Measurements from ENCODE around the gene C11orf65.

The C11orf65 gene

DNA sequence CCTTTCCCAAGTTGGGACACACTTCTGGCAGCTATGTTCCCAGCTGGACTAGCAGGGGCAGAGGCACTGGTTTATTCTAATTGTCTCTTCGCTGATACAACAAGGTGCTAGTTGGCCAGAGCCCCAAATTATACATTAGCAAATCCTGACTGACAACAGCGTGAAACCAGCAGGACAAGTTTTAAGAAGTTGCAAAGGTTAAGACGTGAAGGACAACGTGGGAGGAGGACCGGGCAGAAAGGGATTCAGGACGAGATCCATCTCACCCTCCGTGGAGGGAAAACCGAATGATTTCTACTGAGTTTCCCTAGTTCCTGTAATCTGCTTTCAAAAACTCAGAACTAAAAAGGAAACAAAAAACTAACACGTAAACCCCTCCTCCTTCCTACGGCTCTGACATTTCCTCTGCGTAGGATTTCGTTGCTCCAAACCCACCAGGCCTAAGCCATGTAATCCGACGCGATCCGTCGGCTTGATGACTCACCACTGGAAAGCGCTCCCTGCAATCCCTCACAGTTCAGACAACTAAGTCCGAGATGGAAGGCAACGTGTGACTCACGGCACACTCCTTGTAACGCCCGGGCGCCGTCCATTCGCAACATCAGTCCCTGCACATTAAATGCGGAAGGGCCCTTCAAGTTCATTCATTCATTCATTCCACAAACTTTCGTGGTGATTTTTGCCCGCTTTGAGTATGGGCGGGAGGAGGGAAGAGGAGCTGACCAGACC, 30.2 kb upstream of the C11orf65 start:
- Histone ChIP-seq H3K4me1 (ENCODE audit: control insufficient read depth, insufficient read depth, low read length) (peaks cover 7% of the 10 kb centered on the region), H3K27ac (ENCODE audit: low read depth, low read length) (peak overlapping the region; percentile 97), H3K36me3 (ENCODE audit: control insufficient read depth, insufficient read depth, low read length) (no peaks in the 10 kb centered on the region), H3K27me3 (ENCODE audit: control insufficient read depth, insufficient read depth, low read length) (no peaks in the 10 kb centered on the region), H3K4me3 (ENCODE audit: low read length) (peak overlapping the region; percentile 82), H3K9ac (ENCODE audit: low read length) (peak overlapping the region; percentile 73)

GRCh38 chr11:108496643-108497256, 29.4 kb upstream of the C11orf65 start:
- Histone ChIP-seq H3K36me3 (ENCODE audit: control insufficient read depth, insufficient read depth, low read length) (no peaks in the 10 kb centered on the region), H3K27me3 (ENCODE audit: control insufficient read depth, insufficient read depth, low read length) (no peaks in the 10 kb centered on the region), H3K9ac (ENCODE audit: low read length) (no peak overlapping the region), H3K4me1 (ENCODE audit: control insufficient read depth, insufficient read depth, low read length) (peaks cover 7% of the 10 kb centered on the region), H3K27ac (ENCODE audit: low read depth, low read length) (peak overlapping the region; percentile 97), H3K4me3 (ENCODE audit: low read length) (peak overlapping the region; percentile 82)

DNA sequence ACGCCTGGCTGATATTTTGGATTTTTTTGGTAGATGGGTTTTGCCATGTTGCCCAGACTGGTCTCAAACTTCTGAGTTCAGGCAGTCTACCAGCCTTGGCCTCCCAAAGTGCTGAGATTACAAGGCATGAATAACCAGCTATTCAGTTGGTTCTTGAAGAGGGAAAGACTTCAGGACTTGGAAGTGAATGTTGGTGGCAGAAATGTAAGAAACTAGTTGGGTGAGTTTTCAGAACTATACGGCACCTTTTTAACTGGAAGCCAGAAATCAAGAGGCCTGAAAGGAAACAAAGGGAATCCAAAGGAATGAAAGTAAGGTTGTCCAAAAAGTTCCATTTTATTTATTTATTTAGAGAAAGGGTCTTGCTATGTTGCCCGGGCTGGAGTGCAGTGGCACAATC, 28.0 kb upstream of the C11orf65 start:
- H3K9ac ChIP-seq (ENCODE audit: low read length): no peak overlapping the region
- H3K4me3 ChIP-seq (ENCODE audit: low read length): no peak overlapping the region
- no peaks in the 10 kb centered on the region for H3K27me3 ChIP-seq (ENCODE audit: control insufficient read depth, insufficient read depth, low read length)
- no peak overlapping the region for H3K27ac ChIP-seq (ENCODE audit: low read depth, low read length)
- no peaks in the 10 kb centered on the region for H3K36me3 ChIP-seq (ENCODE audit: control insufficient read depth, insufficient read depth, low read length)
- peaks cover 7% of the 10 kb centered on the region for H3K4me1 ChIP-seq (ENCODE audit: control insufficient read depth, insufficient read depth, low read length)

DNA sequence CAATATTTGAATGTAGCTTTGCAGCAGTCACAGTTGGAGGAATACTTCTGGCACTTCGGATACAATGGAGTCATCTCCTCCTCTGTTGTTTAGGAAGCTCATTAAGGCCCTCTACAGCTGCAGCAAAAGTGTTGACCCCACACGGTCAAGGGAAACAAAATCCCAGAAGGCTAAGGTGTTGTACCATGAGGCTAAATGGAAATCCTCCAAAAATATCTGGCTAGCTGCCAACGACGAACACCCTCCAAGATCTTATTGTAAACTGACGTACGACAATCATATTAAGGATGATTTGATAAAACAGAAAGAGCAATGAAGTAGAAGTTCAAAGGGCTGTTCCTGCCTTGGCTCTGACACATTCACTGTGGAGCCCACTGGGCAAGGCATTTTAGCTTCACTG, 26.9 kb upstream of the C11orf65 start:
- no peak overlapping the region for H3K4me3 ChIP-seq (ENCODE audit: low read length)
- H3K36me3 ChIP-seq (ENCODE audit: control insufficient read depth, insufficient read depth, low read length): no peaks in the 10 kb centered on the region
- H3K9ac ChIP-seq (ENCODE audit: low read length): no peak overlapping the region
- H3K4me1 ChIP-seq (ENCODE audit: control insufficient read depth, insufficient read depth, low read length): peaks cover 7% of the 10 kb centered on the region
- H3K27ac ChIP-seq (ENCODE audit: low read depth, low read length): no peak overlapping the region
- H3K27me3 ChIP-seq (ENCODE audit: control insufficient read depth, insufficient read depth, low read length): no peaks in the 10 kb centered on the region

GRCh38 chr11:108491936-108492335, 24.6 kb upstream of the C11orf65 start:
- H3K27me3 ChIP-seq (ENCODE audit: control insufficient read depth, insufficient read depth, low read length): no peaks in the 10 kb centered on the region
- peaks cover 2% of the 10 kb centered on the region for H3K4me1 ChIP-seq (ENCODE audit: control insufficient read depth, insufficient read depth, low read length)
- no peak overlapping the region for H3K9ac ChIP-seq (ENCODE audit: low read length)

DNA sequence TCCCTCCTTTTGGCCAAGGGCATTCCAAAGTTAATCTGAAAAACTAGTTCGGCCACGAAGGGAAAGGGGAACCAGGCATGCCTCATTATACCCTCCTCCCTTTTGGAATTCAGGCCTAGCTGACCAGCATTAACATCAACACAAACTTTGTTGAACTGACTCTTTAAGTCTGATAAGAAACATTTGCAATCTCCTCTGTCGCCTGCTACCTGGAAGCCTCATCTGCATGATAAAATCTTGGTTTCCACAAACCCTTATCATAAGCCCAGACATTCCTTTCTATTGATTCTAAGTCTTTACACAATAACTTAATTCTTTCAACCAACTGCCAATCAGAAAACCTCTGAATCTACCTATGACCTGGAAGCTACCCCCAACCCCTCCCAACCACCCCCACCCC, 19.5 kb upstream of the C11orf65 start:
- Histone ChIP-seq H3K27ac (ENCODE audit: low read depth, low read length) (no peak overlapping the region), H3K27me3 (ENCODE audit: control insufficient read depth, insufficient read depth, low read length) (no peaks in the 10 kb centered on the region), H3K9ac (ENCODE audit: low read length) (no peak overlapping the region), H3K4me3 (ENCODE audit: low read length) (no peak overlapping the region), H3K36me3 (ENCODE audit: control insufficient read depth, insufficient read depth, low read length) (no peaks in the 10 kb centered on the region), H3K4me1 (ENCODE audit: control insufficient read depth, insufficient read depth, low read length) (no peaks in the 10 kb centered on the region)

More at GRCh38 chr11:108491936-108492335, 24.6 kb upstream of the C11orf65 start:
- no peak overlapping the region for H3K4me3 ChIP-seq (ENCODE audit: low read length)
- no peak overlapping the region for H3K27ac ChIP-seq (ENCODE audit: low read depth, low read length)
- H3K36me3 ChIP-seq (ENCODE audit: control insufficient read depth, insufficient read depth, low read length): no peaks in the 10 kb centered on the region

- no peaks in the 10 kb centered on the region for H3K27me3 ChIP-seq (ENCODE audit: control insufficient read depth, insufficient read depth, low read length)
- H3K4me1 ChIP-seq (ENCODE audit: control insufficient read depth, insufficient read depth, low read length): no peaks in the 10 kb centered on the region
- H3K36me3 ChIP-seq (ENCODE audit: control insufficient read depth, insufficient read depth, low read length): no peaks in the 10 kb centered on the region
- H3K4me3 ChIP-seq (ENCODE audit: low read length): no peak overlapping the region
- no peak overlapping the region for H3K9ac ChIP-seq (ENCODE audit: low read length)
- H3K27ac ChIP-seq (ENCODE audit: low read depth, low read length): no peak overlapping the region
These were observed 19.0 kb upstream of the C11orf65 start for GRCh38 chr11:108486331-108486730.

DNA sequence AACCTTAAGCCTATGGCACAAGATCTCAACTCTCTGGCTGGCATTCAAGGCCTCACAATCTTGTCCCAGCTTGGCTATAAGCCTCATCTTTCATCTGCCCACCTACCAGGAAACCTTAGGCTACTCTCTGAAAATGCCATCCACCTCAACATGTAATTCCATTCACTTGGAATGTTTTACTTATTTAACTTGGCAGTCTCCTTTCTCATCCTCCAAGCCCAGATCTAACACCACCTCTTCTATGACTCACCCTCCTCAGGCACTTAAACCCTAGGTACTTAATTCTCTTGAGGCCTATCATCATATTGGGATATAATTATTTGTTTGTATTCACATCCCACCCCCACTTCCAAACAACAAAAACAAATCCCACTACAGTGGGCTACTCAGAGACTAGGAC, 15.8 kb upstream of the C11orf65 start:
- Histone ChIP-seq H3K27ac (ENCODE audit: low read depth, low read length) (no peak overlapping the region), H3K9ac (ENCODE audit: low read length) (no peak overlapping the region), H3K27me3 (ENCODE audit: control insufficient read depth, insufficient read depth, low read length) (no peaks in the 10 kb centered on the region), H3K36me3 (ENCODE audit: control insufficient read depth, insufficient read depth, low read length) (no peaks in the 10 kb centered on the region), H3K4me3 (ENCODE audit: low read length) (no peak overlapping the region), H3K4me1 (ENCODE audit: control insufficient read depth, insufficient read depth, low read length) (no peaks in the 10 kb centered on the region)

GRCh38 chr11:108474664-108475463, 7.5 kb upstream of the C11orf65 start:
- Histone ChIP-seq H3K9ac (ENCODE audit: low read length) (no peak overlapping the region), H3K4me1 (ENCODE audit: control insufficient read depth, insufficient read depth, low read length) (no peaks in the 10 kb centered on the region), H3K4me3 (ENCODE audit: low read length) (no peak overlapping the region), H3K36me3 (ENCODE audit: control insufficient read depth, insufficient read depth, low read length) (peaks cover 4% of the 10 kb centered on the region), H3K27me3 (ENCODE audit: control insufficient read depth, insufficient read depth, low read length) (no peaks in the 10 kb centered on the region), H3K27ac (ENCODE audit: low read depth, low read length) (no peak overlapping the region)

DNA sequence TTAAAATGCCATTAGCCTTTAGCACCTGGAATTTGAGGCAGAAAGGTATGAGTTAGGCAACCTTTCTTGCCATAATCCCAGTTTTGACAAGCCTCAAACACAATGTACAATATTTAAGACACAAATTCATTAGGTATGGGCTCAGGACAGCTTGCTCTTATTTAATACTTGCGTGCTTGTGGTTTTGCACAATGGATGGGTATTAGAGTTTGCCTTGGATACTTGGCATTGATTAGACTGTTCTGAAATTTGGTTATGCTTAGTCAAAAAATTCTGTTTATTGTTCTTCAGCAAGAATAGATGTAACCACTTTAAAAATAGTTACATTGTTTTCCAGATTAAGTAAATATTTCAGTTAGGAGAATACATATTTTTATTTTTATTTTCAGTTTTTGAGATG, 5.4 kb upstream of the C11orf65 start:
- Histone ChIP-seq H3K4me1 (ENCODE audit: control insufficient read depth, insufficient read depth, low read length) (no peaks in the 10 kb centered on the region), H3K27ac (ENCODE audit: low read depth, low read length) (no peak overlapping the region), H3K4me3 (ENCODE audit: low read length) (no peak overlapping the region), H3K27me3 (ENCODE audit: control insufficient read depth, insufficient read depth, low read length) (no peaks in the 10 kb centered on the region), H3K36me3 (ENCODE audit: control insufficient read depth, insufficient read depth, low read length) (peaks cover 4% of the 10 kb centered on the region), H3K9ac (ENCODE audit: low read length) (no peak overlapping the region)

- no peak overlapping the region for H3K27ac ChIP-seq (ENCODE audit: low read depth, low read length)
- no peaks in the 10 kb centered on the region for H3K27me3 ChIP-seq (ENCODE audit: control insufficient read depth, insufficient read depth, low read length)
- no peaks in the 10 kb centered on the region for H3K36me3 ChIP-seq (ENCODE audit: control insufficient read depth, insufficient read depth, low read length)
- no peak overlapping the region for H3K9ac ChIP-seq (ENCODE audit: low read length)
- H3K4me3 ChIP-seq (ENCODE audit: low read length): no peak overlapping the region
- H3K4me1 ChIP-seq (ENCODE audit: control insufficient read depth, insufficient read depth, low read length): no peaks in the 10 kb centered on the region
These were observed 1.1 kb upstream of the C11orf65 start for GRCh38 chr11:108468478-108468864.

GRCh38 chr11:108466405-108466804, 924 bp downstream of the C11orf65 start:
- H3K27ac ChIP-seq (ENCODE audit: low read depth, low read length): peak overlapping the region; percentile 100
- peak overlapping the region; percentile 100 for H3K9ac ChIP-seq (ENCODE audit: low read length)
- no peaks in the 10 kb centered on the region for H3K4me1 ChIP-seq (ENCODE audit: control insufficient read depth, insufficient read depth, low read length)
- no peaks in the 10 kb centered on the region for H3K36me3 ChIP-seq (ENCODE audit: control insufficient read depth, insufficient read depth, low read length)
- peak overlapping the region; percentile 99 for H3K4me3 ChIP-seq (ENCODE audit: low read length)
- H3K27me3 ChIP-seq (ENCODE audit: control insufficient read depth, insufficient read depth, low read length): no peaks in the 10 kb centered on the region
